Measurements from ENCODE around the gene ZNHIT2. TPM values are rescaled to one million over a fixed set of nuclear protein-coding genes. Genes with fewer than 3 reads are reported as not detected.
A peak's percentile ranks its signal among the peaks of the same experiment; 100 is the strongest.

ZNHIT2 gene
- total and polyA plus RNA-seq, 2 of the 8 experiments (the other 6 are each of a cell fraction or from before 2014, with no cell fraction given): 13.0 to 16.1 TPM

DNA sequence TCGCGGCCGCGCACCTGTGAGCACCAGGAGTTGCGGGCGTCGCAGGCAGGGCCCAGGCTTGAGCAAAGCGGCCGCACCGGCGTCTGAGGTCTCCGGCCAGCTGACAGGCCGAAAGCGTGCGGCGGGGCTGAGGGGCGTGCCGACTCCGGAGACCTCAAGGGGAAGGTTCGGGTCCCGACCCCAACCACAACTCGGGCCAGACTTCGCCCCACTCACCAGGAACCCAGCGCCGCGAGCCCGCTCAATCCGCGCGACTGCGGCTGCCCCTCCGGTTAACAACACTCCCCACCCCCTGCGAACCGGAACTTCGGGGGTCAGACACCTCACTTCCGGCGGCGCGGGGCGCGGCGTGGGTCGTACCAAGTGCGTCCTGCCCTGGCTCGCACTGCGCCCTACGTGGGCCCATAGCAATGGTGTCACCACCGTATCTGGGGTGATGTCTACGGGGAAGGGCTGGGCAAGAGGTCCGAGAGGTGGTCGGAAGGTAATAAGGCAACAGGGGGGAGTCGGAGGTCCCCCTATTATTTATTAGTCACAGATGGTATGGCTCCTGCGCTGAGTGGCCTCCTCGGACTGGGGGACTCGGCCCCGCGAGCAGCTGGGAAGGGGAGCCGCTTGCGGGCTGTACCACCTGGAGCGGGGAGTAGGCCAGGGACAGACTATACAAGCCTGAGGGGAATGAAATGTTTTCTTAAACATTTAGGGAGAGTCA is 16.9 kb upstream of the ZNHIT2 start, which contains the start of gene SYVN1 (continued):
- no peak for TF ChIP-seq YY1 (IDR thresholded peaks at IDR 0.05; ENCODE audit: low read depth, low read length)
- TF ChIP-seq TEAD4 (IDR thresholded peaks at IDR 0.05; ENCODE audit: low read depth, low read length): no peak
- 0 out of 2 replicates have a peak, but pooled peaks have one; percentile 44 for TF ChIP-seq CHD2 (IDR thresholded peaks at IDR 0.05; ENCODE audit: low read length)
- TF ChIP-seq SIRT6 (IDR thresholded peaks at IDR 0.05; ENCODE audit: low read length): no peak
- TF ChIP-seq RBBP5 (IDR thresholded peaks at IDR 0.05; ENCODE audit: borderline replicate concordance, low read depth, low read length): peak; percentile 71
- TF ChIP-seq, protein P1, sequence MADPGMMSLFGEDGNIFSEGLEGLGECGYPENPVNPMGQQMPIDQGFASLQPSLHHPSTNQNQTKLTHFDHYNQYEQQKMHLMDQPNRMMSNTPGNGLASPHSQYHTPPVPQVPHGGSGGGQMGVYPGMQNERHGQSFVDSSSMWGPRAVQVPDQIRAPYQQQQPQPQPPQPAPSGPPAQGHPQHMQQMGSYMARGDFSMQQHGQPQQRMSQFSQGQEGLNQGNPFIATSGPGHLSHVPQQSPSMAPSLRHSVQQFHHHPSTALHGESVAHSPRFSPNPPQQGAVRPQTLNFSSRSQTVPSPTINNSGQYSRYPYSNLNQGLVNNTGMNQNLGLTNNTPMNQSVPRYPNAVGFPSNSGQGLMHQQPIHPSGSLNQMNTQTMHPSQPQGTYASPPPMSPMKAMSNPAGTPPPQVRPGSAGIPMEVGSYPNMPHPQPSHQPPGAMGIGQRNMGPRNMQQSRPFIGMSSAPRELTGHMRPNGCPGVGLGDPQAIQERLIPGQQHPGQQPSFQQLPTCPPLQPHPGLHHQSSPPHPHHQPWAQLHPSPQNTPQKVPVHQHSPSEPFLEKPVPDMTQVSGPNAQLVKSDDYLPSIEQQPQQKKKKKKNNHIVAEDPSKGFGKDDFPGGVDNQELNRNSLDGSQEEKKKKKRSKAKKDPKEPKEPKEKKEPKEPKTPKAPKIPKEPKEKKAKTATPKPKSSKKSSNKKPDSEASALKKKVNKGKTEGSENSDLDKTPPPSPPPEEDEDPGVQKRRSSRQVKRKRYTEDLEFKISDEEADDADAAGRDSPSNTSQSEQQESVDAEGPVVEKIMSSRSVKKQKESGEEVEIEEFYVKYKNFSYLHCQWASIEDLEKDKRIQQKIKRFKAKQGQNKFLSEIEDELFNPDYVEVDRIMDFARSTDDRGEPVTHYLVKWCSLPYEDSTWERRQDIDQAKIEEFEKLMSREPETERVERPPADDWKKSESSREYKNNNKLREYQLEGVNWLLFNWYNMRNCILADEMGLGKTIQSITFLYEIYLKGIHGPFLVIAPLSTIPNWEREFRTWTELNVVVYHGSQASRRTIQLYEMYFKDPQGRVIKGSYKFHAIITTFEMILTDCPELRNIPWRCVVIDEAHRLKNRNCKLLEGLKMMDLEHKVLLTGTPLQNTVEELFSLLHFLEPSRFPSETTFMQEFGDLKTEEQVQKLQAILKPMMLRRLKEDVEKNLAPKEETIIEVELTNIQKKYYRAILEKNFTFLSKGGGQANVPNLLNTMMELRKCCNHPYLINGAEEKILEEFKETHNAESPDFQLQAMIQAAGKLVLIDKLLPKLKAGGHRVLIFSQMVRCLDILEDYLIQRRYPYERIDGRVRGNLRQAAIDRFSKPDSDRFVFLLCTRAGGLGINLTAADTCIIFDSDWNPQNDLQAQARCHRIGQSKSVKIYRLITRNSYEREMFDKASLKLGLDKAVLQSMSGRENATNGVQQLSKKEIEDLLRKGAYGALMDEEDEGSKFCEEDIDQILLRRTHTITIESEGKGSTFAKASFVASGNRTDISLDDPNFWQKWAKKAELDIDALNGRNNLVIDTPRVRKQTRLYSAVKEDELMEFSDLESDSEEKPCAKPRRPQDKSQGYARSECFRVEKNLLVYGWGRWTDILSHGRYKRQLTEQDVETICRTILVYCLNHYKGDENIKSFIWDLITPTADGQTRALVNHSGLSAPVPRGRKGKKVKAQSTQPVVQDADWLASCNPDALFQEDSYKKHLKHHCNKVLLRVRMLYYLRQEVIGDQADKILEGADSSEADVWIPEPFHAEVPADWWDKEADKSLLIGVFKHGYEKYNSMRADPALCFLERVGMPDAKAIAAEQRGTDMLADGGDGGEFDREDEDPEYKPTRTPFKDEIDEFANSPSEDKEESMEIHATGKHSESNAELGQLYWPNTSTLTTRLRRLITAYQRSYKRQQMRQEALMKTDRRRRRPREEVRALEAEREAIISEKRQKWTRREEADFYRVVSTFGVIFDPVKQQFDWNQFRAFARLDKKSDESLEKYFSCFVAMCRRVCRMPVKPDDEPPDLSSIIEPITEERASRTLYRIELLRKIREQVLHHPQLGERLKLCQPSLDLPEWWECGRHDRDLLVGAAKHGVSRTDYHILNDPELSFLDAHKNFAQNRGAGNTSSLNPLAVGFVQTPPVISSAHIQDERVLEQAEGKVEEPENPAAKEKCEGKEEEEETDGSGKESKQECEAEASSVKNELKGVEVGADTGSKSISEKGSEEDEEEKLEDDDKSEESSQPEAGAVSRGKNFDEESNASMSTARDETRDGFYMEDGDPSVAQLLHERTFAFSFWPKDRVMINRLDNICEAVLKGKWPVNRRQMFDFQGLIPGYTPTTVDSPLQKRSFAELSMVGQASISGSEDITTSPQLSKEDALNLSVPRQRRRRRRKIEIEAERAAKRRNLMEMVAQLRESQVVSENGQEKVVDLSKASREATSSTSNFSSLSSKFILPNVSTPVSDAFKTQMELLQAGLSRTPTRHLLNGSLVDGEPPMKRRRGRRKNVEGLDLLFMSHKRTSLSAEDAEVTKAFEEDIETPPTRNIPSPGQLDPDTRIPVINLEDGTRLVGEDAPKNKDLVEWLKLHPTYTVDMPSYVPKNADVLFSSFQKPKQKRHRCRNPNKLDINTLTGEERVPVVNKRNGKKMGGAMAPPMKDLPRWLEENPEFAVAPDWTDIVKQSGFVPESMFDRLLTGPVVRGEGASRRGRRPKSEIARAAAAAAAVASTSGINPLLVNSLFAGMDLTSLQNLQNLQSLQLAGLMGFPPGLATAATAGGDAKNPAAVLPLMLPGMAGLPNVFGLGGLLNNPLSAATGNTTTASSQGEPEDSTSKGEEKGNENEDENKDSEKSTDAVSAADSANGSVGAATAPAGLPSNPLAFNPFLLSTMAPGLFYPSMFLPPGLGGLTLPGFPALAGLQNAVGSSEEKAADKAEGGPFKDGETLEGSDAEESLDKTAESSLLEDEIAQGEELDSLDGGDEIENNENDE (IDR thresholded peaks at IDR 0.05; ENCODE audit: insufficient replicate concordance, low read length): no peak
- no peak for TF ChIP-seq BCL11A (IDR thresholded peaks at IDR 0.05; ENCODE audit: low read depth in 2 of 2, low read length in 2 of 2)
- TF ChIP-seq SP1 (IDR thresholded peaks at IDR 0.05; ENCODE audit: low read depth, low read length): no peak
- TF ChIP-seq, protein P2, sequence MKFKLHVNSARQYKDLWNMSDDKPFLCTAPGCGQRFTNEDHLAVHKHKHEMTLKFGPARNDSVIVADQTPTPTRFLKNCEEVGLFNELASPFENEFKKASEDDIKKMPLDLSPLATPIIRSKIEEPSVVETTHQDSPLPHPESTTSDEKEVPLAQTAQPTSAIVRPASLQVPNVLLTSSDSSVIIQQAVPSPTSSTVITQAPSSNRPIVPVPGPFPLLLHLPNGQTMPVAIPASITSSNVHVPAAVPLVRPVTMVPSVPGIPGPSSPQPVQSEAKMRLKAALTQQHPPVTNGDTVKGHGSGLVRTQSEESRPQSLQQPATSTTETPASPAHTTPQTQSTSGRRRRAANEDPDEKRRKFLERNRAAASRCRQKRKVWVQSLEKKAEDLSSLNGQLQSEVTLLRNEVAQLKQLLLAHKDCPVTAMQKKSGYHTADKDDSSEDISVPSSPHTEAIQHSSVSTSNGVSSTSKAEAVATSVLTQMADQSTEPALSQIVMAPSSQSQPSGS (IDR thresholded peaks at IDR 0.05; ENCODE audit: low read length): 0 out of 2 replicates have a peak, but pooled peaks have one; percentile 27
